ENCODE results near the gene SDCBP2.

SDCBP2 gene

DNA sequence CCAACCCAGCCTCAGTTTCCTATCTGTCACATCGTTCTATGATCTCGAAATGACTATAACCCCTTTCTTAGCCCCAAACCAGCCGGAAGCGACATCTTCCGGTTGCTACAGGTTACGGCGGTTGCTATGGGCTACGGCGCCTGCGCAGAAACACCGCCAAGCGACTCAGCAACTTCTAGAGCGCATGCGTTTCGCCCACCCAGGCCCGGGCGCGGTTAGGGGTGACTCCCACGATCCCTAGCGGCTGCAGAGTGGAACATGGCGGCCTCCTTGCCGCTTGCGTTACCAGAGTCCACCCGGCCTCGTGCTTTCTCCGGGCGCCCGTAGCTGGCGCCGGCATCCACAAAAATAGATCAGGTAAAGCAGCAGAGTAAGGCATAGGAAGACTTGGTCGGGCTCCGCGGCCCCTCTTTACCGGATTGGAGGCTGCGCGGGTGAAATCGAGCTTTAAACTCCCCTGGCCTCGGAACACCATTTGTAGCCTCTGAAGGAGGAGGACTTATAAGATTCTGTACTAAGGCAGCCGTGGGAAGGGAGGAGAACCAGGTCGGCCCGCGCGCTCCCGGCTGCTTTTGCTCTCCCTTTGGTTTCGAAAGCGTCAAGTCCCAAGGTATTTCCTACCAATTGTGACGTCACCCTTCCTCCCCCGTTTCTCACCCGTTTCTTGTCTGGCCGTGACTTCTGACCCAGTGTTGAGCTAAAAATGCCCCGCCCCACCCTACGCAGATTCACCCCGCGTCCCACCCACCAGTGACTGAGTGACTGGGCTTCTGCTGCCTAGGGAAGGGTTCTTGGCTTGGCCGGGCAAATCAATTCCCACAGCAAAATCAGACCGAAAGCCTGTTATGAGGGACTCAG lies 3.5 kb downstream of the SDCBP2 start:
- no peaks in the 10 kb centered on the region for H3K27me3 ChIP-seq (replicated peaks)
- TF ChIP-seq, protein P1, sequence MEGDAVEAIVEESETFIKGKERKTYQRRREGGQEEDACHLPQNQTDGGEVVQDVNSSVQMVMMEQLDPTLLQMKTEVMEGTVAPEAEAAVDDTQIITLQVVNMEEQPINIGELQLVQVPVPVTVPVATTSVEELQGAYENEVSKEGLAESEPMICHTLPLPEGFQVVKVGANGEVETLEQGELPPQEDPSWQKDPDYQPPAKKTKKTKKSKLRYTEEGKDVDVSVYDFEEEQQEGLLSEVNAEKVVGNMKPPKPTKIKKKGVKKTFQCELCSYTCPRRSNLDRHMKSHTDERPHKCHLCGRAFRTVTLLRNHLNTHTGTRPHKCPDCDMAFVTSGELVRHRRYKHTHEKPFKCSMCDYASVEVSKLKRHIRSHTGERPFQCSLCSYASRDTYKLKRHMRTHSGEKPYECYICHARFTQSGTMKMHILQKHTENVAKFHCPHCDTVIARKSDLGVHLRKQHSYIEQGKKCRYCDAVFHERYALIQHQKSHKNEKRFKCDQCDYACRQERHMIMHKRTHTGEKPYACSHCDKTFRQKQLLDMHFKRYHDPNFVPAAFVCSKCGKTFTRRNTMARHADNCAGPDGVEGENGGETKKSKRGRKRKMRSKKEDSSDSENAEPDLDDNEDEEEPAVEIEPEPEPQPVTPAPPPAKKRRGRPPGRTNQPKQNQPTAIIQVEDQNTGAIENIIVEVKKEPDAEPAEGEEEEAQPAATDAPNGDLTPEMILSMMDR (IDR thresholded peaks at IDR 0.05; ENCODE audit: low read depth, low read length, missing control alignments): peak; percentile 31
- peak overlapping the region; percentile 75 for H3K4me3 ChIP-seq (ENCODE audit: low read depth, low read length)
- H3K27ac ChIP-seq: peak overlapping the region; percentile 100
- peak; percentile 96 for DNase-seq
- in situ Hi-C loops (cut with HindIII; ENCODE audit: low pct_ligation_motif_present, low sequenced_read_pairs): no loop called here
- H3K36me3 ChIP-seq (replicated peaks): no peaks in the 10 kb centered on the region

- no peaks in the 10 kb centered on the region for H3K27me3 ChIP-seq (replicated peaks)
- peak; percentile 70 for DNase-seq
- no peaks in the 10 kb centered on the region for H3K36me3 ChIP-seq (replicated peaks)
- in situ Hi-C loops (cut with HindIII; ENCODE audit: low pct_ligation_motif_present, low sequenced_read_pairs): loop anchor here (25.0 kb wide), 1 partner anchor 113 kb away; no protein-coding TSS in a partner anchor
- H3K27ac ChIP-seq: peak overlapping the region; percentile 100
- peak overlapping the region; percentile 75 for H3K4me3 ChIP-seq (ENCODE audit: low read depth, low read length)
- TF ChIP-seq, protein P1 (IDR thresholded peaks at IDR 0.05; ENCODE audit: low read depth, low read length, missing control alignments): no peak
Measured at GRCh38 chr20:1324598-1325172, 4.3 kb downstream of the SDCBP2 start.

- DNase-seq: no peak
- TF ChIP-seq, protein P1 (IDR thresholded peaks at IDR 0.05; ENCODE audit: low read depth, low read length, missing control alignments): no peak
- Histone ChIP-seq H3K27me3 (replicated peaks) (no peaks in the 10 kb centered on the region), H3K27ac (peak overlapping the region; percentile 100), H3K36me3 (replicated peaks) (no peaks in the 10 kb centered on the region), H3K4me3 (ENCODE audit: low read depth, low read length) (no peak overlapping the region)
- in situ Hi-C loops (cut with HindIII; ENCODE audit: low pct_ligation_motif_present, low sequenced_read_pairs): loop anchor here (25.0 kb wide), 1 partner anchor 113 kb away; no protein-coding TSS in a partner anchor
Measured at GRCh38 chr20:1323830-1324597, 4.9 kb downstream of the SDCBP2 start.

DNA sequence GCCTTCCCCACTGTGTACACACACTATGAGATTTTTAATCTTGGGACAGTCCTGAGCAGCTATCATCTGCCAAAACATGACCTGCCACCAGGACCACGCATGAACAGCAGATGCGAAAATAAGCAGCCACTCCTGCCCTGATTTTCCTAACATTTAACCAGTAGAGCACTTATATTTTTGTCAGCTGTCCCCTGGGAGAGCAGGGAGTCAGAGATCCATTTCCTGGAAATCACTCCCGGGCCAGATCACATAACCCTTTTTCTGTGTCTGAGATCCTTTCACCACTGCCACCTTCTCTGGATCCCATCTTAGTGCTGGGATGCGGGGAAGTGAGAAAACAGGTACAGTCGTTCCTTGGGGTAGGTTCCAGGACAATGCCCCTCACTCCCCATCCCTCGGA lies 5.7 kb downstream of the SDCBP2 start:
- in situ Hi-C loops (cut with HindIII; ENCODE audit: low pct_ligation_motif_present, low sequenced_read_pairs): loop anchor here (25.0 kb wide), 1 partner anchor 114 kb away; no protein-coding TSS in a partner anchor
- no peak for DNase-seq
- no peaks in the 10 kb centered on the region for H3K27me3 ChIP-seq (replicated peaks)
- H3K27ac ChIP-seq: peak overlapping the region; percentile 62
- TF ChIP-seq, protein P1 (IDR thresholded peaks at IDR 0.05; ENCODE audit: low read depth, low read length, missing control alignments): no peak
- no peaks in the 10 kb centered on the region for H3K36me3 ChIP-seq (replicated peaks)
- no peak overlapping the region for H3K4me3 ChIP-seq (ENCODE audit: low read depth, low read length)

DNA sequence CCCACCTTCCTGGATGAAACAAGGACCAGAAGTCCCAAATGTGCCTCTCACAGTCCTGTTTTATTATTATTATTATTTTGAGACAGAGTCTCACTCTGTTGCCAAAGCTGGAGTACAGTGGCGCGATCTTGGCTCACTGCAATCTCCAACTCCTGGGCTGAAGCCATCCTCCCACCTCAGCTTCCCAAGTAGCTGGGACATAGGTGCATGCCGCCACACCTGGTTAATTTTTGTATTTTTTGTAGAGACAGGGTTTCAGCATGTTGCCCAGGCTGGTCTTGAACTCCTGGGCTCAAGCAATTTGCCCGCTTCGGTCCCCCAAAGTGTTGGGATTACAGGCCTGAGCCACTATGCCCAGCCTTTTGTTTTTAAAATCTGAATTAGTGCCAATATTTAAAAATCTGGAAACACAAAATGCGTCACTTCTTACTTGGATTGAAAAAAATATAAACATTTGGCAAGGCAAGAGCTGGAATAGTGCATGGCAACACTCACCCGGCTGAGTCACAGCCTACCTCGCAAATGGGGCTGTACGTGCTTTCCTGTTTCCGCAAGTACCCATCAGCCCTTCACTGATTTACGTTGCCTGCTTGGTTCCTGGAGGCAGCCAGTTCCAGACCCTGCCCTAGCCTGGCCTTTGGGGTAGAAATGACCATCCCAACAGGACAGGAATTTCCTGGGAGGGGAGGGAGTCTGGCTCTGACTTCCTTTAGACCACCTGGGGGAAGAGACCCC lies 6.3 kb downstream of the SDCBP2 start:
- DNase-seq: peak; percentile 87
- Histone ChIP-seq H3K27ac (peak overlapping the region; percentile 62), H3K27me3 (replicated peaks) (no peaks in the 10 kb centered on the region), H3K4me3 (ENCODE audit: low read depth, low read length) (no peak overlapping the region), H3K36me3 (replicated peaks) (no peaks in the 10 kb centered on the region)
- in situ Hi-C loops (cut with HindIII; ENCODE audit: low pct_ligation_motif_present, low sequenced_read_pairs): loop anchor here (25.0 kb wide), 1 partner anchor 115 kb away; no protein-coding TSS in a partner anchor
- TF ChIP-seq, protein P1 (IDR thresholded peaks at IDR 0.05; ENCODE audit: low read depth, low read length, missing control alignments): no peak
